Peyer's patch (tissue), 4 donors: Measurements from ENCODE around the gene IL11RA. TPM values are rescaled to one million over a fixed set of nuclear protein-coding genes. Genes with fewer than 3 reads are reported as not detected.

ENCODE experiments used
- DNase-seq, 3 donors: peaks; one replicate each; pipeline ENCODE4 v3.0.0-alpha.2; 2017 to 2019
- H3K27ac ChIP-seq, 4 donors: fragments of 200-600 bp; sonication (generic); one replicate each; pipeline ENCODE4 v1.5.1; 2016 to 2019
- H3K27me3 ChIP-seq, 2 donors: fragments of 200-600 bp; sonication (generic); one replicate each; pipeline ENCODE4 v1.5.1; 2019
- H3K36me3 ChIP-seq, 3 donors: fragments of 200-600 bp; sonication (generic); one replicate each; pipeline ENCODE4 v1.5.1; 2016 to 2019
- H3K4me1 ChIP-seq, 4 donors: fragments of 200-600 bp; sonication (generic); one replicate each; pipeline ENCODE4 v1.5.1; 2016 to 2019
- H3K4me3 ChIP-seq, 4 donors: fragments of 200-600 bp; sonication (generic); 1 replicate in 3 of 4; 2 replicates in 1 of 4; pipeline ENCODE4 v1.5.1; 2016 to 2019; ENCODE audit warnings: mild to moderate bottlenecking in 1 of 4
- H3K9me3 ChIP-seq, 4 donors: fragments of 200-600 bp; sonication (generic); one replicate each; pipeline ENCODE4 v1.5.1; 2016 to 2019; ENCODE audit warnings: mild to moderate bottlenecking in 1 of 4
- POLR2A ChIP-seq, 2 donors: fragments of 450-650 bp; IDR thresholded peaks; one replicate each; pipeline ENCODE4 v1.5.1; 2017; ENCODE audit warnings: antibody characterized with exemption in 2 of 2, mild to moderate bottlenecking in 2 of 2, moderate library complexity in 2 of 2
- total RNA-seq, 4 donors: library from RNA; depleted of rRNA; stranded (reverse); fragments of >200 nt; gene quantifications; one replicate each; pipeline ENCODE4 v1.1.0, GENCODE V29; 2016
- TF ChIP-seq, protein P1 (sequence below), 6 experiments: fragments of 450-650 bp in 4 of 6; fragments of 200-600 bp in 2 of 6; sonication (generic) in 1 of 6; IDR thresholded peaks; one replicate each; pipeline ENCODE4 v1.5.1; 2017 to 2019; ENCODE audit warnings: antibody characterized with exemption in 6 of 6, mild to moderate bottlenecking in 3 of 6, moderate library complexity in 1 of 6

Gene IL11RA
- total RNA-seq, 4 donors from 2014 or later = 37.8 to 98.3 (median 58.0) TPM

DNA sequence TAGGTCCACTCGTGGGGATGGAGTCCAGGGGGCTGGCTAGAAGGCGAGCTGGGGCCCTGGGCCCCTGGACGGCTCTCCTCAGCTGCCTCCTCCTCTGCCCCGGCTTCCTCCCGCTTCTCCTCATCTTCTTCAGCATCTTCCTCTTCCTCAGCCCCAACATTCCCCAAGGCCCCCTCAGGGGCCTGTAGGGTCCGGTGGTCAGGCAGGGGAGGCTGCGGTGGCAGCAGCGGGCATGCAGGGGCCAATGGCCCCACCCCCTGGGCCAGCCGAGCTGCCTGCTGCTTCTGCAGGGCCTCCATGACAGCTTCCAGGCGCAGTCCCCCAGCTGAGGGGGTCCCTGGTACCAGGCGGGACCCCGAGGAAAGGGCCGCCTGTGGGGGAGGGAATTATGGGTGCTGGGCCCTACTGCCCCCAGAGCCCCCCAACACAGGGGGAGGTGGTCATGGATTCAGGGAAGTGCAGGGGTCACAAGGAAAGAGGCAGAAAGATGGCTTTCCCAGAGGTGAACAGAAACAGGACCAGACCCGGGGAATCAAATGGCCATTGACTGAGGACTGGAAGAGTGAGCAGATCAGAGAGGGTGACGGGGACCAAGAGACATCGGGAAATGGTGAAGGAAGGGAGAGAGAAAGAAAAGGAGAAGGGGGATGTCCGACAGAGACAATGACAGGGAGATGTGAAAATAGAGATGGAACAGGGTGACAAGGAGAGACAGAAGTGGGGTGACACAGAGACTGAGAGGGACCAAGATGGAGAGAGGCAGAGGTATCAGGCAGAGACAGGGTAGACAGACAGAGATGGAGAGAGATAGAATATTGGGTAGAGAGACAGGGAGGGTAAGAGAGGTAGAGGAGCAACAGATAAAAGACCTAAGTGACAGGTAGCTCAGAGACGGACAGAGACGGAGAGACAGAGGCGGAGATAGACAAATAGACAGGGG, 24.0 kb upstream of the IL11RA start:
- peak overlapping the region; percentile 31 to 59 (median 54) for H3K4me3 ChIP-seq
- peaks cover 0 to 18% (median 11%) of the 10 kb centered on the region in 4 donors for H3K4me1 ChIP-seq
- H3K27me3 ChIP-seq = peaks cover 3 to 61% of the 10 kb centered on the region in 2 donors
- DNase-seq = no peak
- TF ChIP-seq, protein P1, sequence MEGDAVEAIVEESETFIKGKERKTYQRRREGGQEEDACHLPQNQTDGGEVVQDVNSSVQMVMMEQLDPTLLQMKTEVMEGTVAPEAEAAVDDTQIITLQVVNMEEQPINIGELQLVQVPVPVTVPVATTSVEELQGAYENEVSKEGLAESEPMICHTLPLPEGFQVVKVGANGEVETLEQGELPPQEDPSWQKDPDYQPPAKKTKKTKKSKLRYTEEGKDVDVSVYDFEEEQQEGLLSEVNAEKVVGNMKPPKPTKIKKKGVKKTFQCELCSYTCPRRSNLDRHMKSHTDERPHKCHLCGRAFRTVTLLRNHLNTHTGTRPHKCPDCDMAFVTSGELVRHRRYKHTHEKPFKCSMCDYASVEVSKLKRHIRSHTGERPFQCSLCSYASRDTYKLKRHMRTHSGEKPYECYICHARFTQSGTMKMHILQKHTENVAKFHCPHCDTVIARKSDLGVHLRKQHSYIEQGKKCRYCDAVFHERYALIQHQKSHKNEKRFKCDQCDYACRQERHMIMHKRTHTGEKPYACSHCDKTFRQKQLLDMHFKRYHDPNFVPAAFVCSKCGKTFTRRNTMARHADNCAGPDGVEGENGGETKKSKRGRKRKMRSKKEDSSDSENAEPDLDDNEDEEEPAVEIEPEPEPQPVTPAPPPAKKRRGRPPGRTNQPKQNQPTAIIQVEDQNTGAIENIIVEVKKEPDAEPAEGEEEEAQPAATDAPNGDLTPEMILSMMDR (IDR thresholded peaks at IDR 0.05) = no peak
- no peak for TF ChIP-seq POLR2A (IDR thresholded peaks at IDR 0.05)
- H3K36me3 ChIP-seq = no peaks in the 10 kb centered on the region
- no peak overlapping the region for H3K27ac ChIP-seq
- H3K9me3 ChIP-seq = no peaks in the 10 kb centered on the region

DNA sequence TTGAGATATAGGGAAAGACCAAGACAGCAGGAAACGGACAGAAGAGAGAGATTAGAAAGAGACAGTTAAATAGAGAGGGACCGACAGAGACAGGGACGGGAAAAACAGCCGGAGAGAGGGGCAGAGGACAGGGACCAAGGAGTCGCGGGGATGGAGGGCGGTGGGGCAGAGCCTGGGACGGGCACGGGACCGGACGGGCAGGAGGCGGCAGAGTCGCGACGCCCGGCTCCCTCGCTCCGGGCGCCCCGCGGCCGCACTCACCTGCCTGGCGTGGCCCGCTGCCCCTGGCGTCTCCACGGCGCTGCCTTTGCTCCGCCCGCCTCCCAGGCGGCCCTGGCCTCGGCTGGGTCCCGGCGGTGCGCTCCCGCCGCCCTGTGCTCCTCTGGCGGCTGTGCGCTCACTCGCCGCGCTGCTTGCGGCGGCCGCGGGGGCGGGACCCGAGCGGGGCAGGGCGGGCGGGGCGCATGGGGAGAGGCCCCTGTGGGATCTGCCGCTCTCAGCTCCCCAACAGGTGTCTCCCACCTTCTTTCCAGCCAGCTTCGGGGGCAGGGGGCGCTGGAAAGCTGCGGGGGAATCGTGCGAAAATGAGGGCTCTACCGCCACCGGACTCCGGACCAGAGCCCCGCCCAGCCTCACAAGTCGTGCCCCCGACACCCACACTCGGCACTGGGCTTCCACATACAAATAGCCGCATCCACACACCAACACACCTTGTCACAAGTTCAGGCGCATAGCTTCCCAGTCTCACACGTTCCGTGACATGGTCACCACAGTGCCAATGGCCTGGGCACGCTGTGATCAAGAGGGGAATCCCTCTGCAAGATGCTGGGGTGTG, 23.1 kb upstream of the IL11RA start, which contains the start of gene ARID3C:
TSS of gene ARID3C (minus strand) at position 411 of the 835 bp plus-strand sequence. CDS start 1,052 bp downstream, outside the sequence.
- H3K4me1 ChIP-seq = peaks cover 0 to 15% (median 8%) of the 10 kb centered on the region in 4 donors
- no peak for TF ChIP-seq POLR2A (IDR thresholded peaks at IDR 0.05)
- TF ChIP-seq, protein P1 (IDR thresholded peaks at IDR 0.05) = peak in 2 of 6 experiments; percentile 5 to 18
- DNase-seq = peak in 1 of 3 donors; percentile 74
- H3K36me3 ChIP-seq = no peaks in the 10 kb centered on the region
- H3K4me3 ChIP-seq = peak within 1 kb of the TSS; percentile 31 to 59 (median 54)
- H3K9me3 ChIP-seq = no peaks in the 10 kb centered on the region
- H3K27me3 ChIP-seq = peaks cover 0 to 52% of the 10 kb centered on the region in 2 donors
- H3K27ac ChIP-seq = no peak within 1 kb of the TSS

DNA sequence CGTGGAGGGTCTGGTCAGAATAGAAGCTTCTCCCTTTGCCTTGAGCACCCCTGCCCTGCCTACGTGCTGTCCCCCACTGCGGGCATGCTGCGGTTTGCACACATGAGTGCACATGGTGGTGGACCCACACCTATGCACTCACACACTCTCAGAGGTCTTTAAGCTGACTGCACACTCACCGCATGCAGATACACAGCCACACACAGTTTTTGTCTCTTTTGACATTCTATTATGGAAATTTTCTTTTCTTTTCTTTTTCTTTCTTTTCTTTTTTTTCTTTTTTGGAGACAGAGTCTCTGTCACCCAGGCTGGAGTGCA, 22.5 kb upstream of the IL11RA start:
- Histone ChIP-seq H3K27ac (no peak overlapping the region), H3K27me3 (peaks cover 0 to 47% of the 10 kb centered on the region in 2 donors), H3K9me3 (no peaks in the 10 kb centered on the region), H3K36me3 (no peaks in the 10 kb centered on the region), H3K4me1 (peaks cover 0 to 15% (median 7%) of the 10 kb centered on the region in 4 donors), H3K4me3 (peak overlapping the region in 3 of 4 donors; percentile 31 to 59 (median 55))
- no peak for DNase-seq
- TF ChIP-seq, protein P1 (IDR thresholded peaks at IDR 0.05) = no peak
- no peak for TF ChIP-seq POLR2A (IDR thresholded peaks at IDR 0.05)

DNA sequence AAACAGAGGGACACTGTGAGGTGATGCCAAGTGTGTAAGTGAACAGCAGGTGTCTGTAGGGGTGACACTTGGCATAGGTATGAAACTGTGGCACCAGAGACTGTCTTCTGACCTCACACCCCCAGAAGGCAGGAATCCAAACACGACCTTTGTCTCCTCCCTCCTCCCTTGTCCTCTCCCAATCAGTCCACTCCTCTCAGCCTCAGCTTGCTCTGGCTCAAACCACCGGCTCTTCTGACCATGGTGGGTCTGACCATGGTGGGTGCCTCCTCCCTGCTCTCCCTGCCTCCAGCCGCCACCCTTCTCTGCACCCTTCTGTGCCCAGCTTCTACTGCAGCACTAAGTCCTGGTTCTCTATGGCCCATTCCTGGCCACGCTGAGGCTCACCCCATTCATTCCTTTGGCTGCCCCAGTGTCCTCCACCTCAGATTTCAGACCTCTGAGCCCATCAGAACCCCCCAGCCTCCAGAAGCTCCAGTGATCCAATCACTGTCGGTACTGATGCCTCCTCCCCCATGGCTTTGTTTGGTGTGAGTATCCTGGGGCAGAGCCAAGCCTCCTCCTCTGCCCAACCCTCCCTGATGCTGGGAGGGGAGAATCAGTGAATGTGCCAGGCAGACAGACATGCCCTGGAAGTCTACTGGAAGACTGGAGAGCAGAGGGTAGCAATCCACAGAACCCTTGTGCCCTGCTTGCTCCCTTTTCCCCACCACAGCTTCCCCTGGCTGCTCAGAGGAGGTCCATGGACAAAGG, 21.4 kb upstream of the IL11RA start:
- no peaks in the 10 kb centered on the region for H3K9me3 ChIP-seq
- no peak for DNase-seq
- H3K27ac ChIP-seq = no peak overlapping the region
- H3K36me3 ChIP-seq = peaks cover 0 to 10% (median 0%) of the 10 kb centered on the region in 3 donors
- peaks cover 0 to 41% of the 10 kb centered on the region in 2 donors for H3K27me3 ChIP-seq
- TF ChIP-seq, protein P1 (IDR thresholded peaks at IDR 0.05) = no peak
- H3K4me1 ChIP-seq = peaks cover 0 to 20% (median 7%) of the 10 kb centered on the region in 4 donors
- no peak overlapping the region for H3K4me3 ChIP-seq

DNA sequence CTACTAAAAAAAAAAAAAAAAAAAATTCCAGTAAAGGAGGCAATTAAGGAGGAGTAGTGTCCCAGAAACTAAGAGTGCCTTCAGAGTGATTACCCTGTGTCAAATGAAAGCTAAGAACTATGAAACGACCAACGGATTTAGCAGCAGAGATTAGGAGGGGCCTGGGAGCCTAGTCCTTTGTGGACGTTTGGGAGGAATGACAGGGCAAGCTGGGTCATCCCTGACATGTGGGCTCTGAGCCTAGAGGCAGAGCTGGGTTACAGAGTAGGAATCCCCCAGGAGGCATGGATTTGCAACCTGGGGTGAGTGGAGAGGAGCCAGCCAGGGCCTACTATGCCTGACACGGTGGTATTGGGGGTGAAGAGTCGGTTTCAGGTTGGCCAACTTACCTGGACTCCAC, 18.8 kb upstream of the IL11RA start:
- Histone ChIP-seq H3K36me3 (peaks cover 0 to 10% (median 0%) of the 10 kb centered on the region in 3 donors), H3K9me3 (no peaks in the 10 kb centered on the region), H3K27me3 (peaks cover 0 to 15% of the 10 kb centered on the region in 2 donors), H3K4me1 (peaks cover 0 to 34% (median 17%) of the 10 kb centered on the region in 4 donors), H3K27ac (no peak overlapping the region), H3K4me3 (no peak overlapping the region)
- DNase-seq = no peak
- TF ChIP-seq, protein P1 (IDR thresholded peaks at IDR 0.05) = no peak
- no peak for TF ChIP-seq POLR2A (IDR thresholded peaks at IDR 0.05)
